ENCODE measurements around the gene KCTD14. TPM values are rescaled to one million over a fixed set of nuclear protein-coding genes. Genes with fewer than 3 reads are reported as not detected.
A peak's percentile ranks its signal among the peaks of the same experiment; 100 is the strongest.

Gene KCTD14
- total RNA-seq, 1 experiment from 2014 or later: 12.6 TPM

- ATAC-seq: no peak
- Mint-ChIP-seq H3K9me3 (no peaks in the 10 kb centered on the region), H3K27ac (no peak overlapping the region), H3K36me3 (no peaks in the 10 kb centered on the region), H3K4me3 (no peak overlapping the region), H3K27me3 (ENCODE audit: low read depth) (no peaks in the 10 kb centered on the region), H3K4me1 (peaks cover 12% of the 10 kb centered on the region)
- POLR2A ChIA-PET: no interaction called here
- CTCF ChIA-PET: interaction anchor here (3.2 kb wide), 1 partner anchor 9 kb away, joined by 12 read pairs; no protein-coding TSS in a partner anchor
- TF ChIP-seq SMAD3 (CRISPR knock-in tag; IDR thresholded peaks at IDR 0.05; ENCODE audit: borderline replicate concordance) (no peak), MAX (CRISPR knock-in tag; IDR thresholded peaks at IDR 0.05) (no peak), ZMAT4 (CRISPR knock-in tag; IDR thresholded peaks at IDR 0.05) (no peak), NR1H2 (CRISPR knock-in tag; IDR thresholded peaks at IDR 0.05) (no peak), GTF2I (CRISPR knock-in tag; conservative IDR thresholded peaks at IDR 0.05) (no peak), PREB (CRISPR knock-in tag; IDR thresholded peaks at IDR 0.05; ENCODE audit: borderline replicate concordance) (no peak), ZNF671 (CRISPR knock-in tag; IDR thresholded peaks at IDR 0.05) (no peak), ZSCAN18 (CRISPR knock-in tag; IDR thresholded peaks at IDR 0.05) (no peak), ZBTB21 (CRISPR knock-in tag; IDR thresholded peaks at IDR 0.05; ENCODE audit: borderline replicate concordance) (no peak), KAT7 (CRISPR knock-in tag; IDR thresholded peaks at IDR 0.05; ENCODE audit: borderline replicate concordance) (no peak), TCF7 (CRISPR knock-in tag; IDR thresholded peaks at IDR 0.05; ENCODE audit: low read depth) (no peak), E2F5 (CRISPR knock-in tag; IDR thresholded peaks at IDR 0.05) (no peak), AR (CRISPR knock-in tag; IDR thresholded peaks at IDR 0.05) (no peak), ATF1 (CRISPR knock-in tag; IDR thresholded peaks at IDR 0.05) (no peak), GRHL2 (CRISPR knock-in tag; IDR thresholded peaks at IDR 0.05; ENCODE audit: insufficient replicate concordance, severe bottlenecking) (no peak), ZNF396 (CRISPR knock-in tag; IDR thresholded peaks at IDR 0.05; ENCODE audit: borderline replicate concordance) (no peak)
- DNase-seq (ENCODE audit: low spot score): no peak
These were observed 31.9 kb upstream of the KCTD14 start for GRCh38 chr11:78054971-78055370.

- POLR2A ChIA-PET: interaction anchor here (0.6 kb wide), 1 partner anchor 381 kb away, joined by 4 read pairs; no protein-coding TSS in a partner anchor
- H3K4me3 Mint-ChIP-seq: no peak overlapping the region
- CTCF ChIA-PET: no interaction called here
- no peaks in the 10 kb centered on the region for H3K36me3 Mint-ChIP-seq
- no peaks in the 10 kb centered on the region for H3K9me3 Mint-ChIP-seq
- peak; percentile 56 for ATAC-seq
- TF ChIP-seq ZNF263 (CRISPR knock-in tag; IDR thresholded peaks at IDR 0.05; ENCODE audit: low read depth) (no peak), TEAD4 (CRISPR knock-in tag; IDR thresholded peaks at IDR 0.05) (no peak), TP53 (CRISPR knock-in tag; IDR thresholded peaks at IDR 0.05) (no peak), GABPB1 (CRISPR knock-in tag; IDR thresholded peaks at IDR 0.05) (peak; percentile 98)
- DNase-seq (ENCODE audit: low spot score): peak; percentile 50
- H3K4me1 Mint-ChIP-seq: peaks cover 14% of the 10 kb centered on the region
- peak overlapping the region; percentile 6; the same call in 1 of the 2 replicates for H3K27ac Mint-ChIP-seq
- H3K27me3 Mint-ChIP-seq (ENCODE audit: low read depth): no peaks in the 10 kb centered on the region
These were observed 28.1 kb upstream of the KCTD14 start for GRCh38 chr11:78050964-78051831.

Data from WTC11 (cell line).